HCT116 (cell line): ENCODE data around the gene FAT2. TPM values are rescaled to one million over a fixed set of nuclear protein-coding genes. Genes with fewer than 3 reads are reported as not detected.

Source experiments
- ATAC-seq: fragments of 200-7000 bp; cut with Tn5 transposase; 2 replicates; pipeline ENCODE4 v1.9.1; 2020; ENCODE audit warnings: mild to moderate bottlenecking, moderate library complexity
- BruUV-seq: library from RNA; stranded (reverse); fragments of 400-500 nt; replicated peaks from 2 replicates; lab custom pipeline; 2021; lab: Mats Ljungman, UMichigan
- CTCF ChIA-PET: fragments of 300-600 bp; sonication (Branson Sonifier 250); formaldehyde crosslinking; loops from one replicate; lab custom pipeline; 2021; ENCODE audit warnings: antibody characterized with exemption; lab: Charles Lee
- POLR2A ChIA-PET: fragments of 300-600, 350-600 bp; sonication (Branson Sonifier 250); formaldehyde crosslinking; loops from one replicate; lab custom pipeline; 2021; ENCODE audit warnings: antibody characterized with exemption; lab: Charles Lee
- RAD21 ChIA-PET, 2 experiments: fragments of 300-600 bp; sonication (Branson Sonifier 250); formaldehyde crosslinking; loops; one replicate each; lab custom pipeline; 2023; ENCODE audit warnings: low total read pairs in 2 of 2; ENCODE audit not compliant: uncharacterized antibody in 2 of 2, unreplicated experiment in 2 of 2, low non-redundant PET in 1 of 2; lab: Charles Lee
- DNase-seq: peaks from one replicate; pipeline ENCODE4 v3.0.0-alpha.2; 2010; ENCODE audit warnings: low read depth, low spot score
- H2AFZ ChIP-seq: fragments of 200-600 bp; shearing (Covaris generic), sonication (generic); 2 replicates; pipeline ENCODE4 v1.6.1; 2017; ENCODE audit warnings: low read depth, mixed run types, mixed read lengths, antibody characterized with exemption, low read length; ENCODE audit not compliant: poor library complexity, severe bottlenecking
- H3K27ac ChIP-seq: 2 replicates; pipeline ENCODE4 v1.5.1; 2012; ENCODE audit warnings: low read depth, low read length
- H3K27me3 ChIP-seq: fragments of 200-600 bp; sonication (generic); 2 replicates; pipeline ENCODE4 v1.6.1; 2016; ENCODE audit warnings: mixed run types, low read length, mixed read lengths; ENCODE audit not compliant: insufficient read depth
- H3K36me3 ChIP-seq, 2 experiments: fragments of 200-500 bp in 1 of 2; fragments of 200-600 bp in 1 of 2; sonication (Bioruptor generic) in 1 of 2; sonication (generic) in 1 of 2; 2 replicates each; pipeline versions ENCODE4 v1.5.1 to v1.6.1; 2014 to 2016; ENCODE audit warnings: low read length in 2 of 2, inconsistent platforms in 1 of 2, mixed read lengths in 1 of 2, mixed run types in 1 of 2; ENCODE audit not compliant: insufficient read depth in 2 of 2, control insufficient read depth in 1 of 2
- H3K4me1 ChIP-seq, 2 experiments: fragments of 200-600 bp in 1 of 2; sonication (generic) in 1 of 2; 2 replicates each; pipeline versions ENCODE4 v1.5.1 to v1.6.1; 2012 to 2017; ENCODE audit warnings: low read length in 2 of 2, inconsistent platforms in 1 of 2, mild to moderate bottlenecking in 1 of 2, mixed read lengths in 1 of 2, mixed run types in 1 of 2, moderate library complexity in 1 of 2; ENCODE audit not compliant: insufficient read depth in 2 of 2, control insufficient read depth in 1 of 2
- H3K4me2 ChIP-seq: fragments of 200-600 bp; sonication (generic); 2 replicates; pipeline ENCODE4 v1.6.1; 2017; ENCODE audit warnings: mixed run types, low read length, mixed read lengths
- H3K4me3 ChIP-seq, 2 experiments: fragments of 200-600 bp in 1 of 2; sonication (generic) in 1 of 2; replicated peaks in 1 of 2; 2 replicates each; pipeline ENCODE4 v1.5.1; 2011 to 2016; ENCODE audit warnings: low read length in 2 of 2, control low read depth in 1 of 2, low read depth in 1 of 2, mild to moderate bottlenecking in 1 of 2, mixed read lengths in 1 of 2, mixed run types in 1 of 2
- H3K79me2 ChIP-seq: fragments of 200-600 bp; sonication (generic); 2 replicates; pipeline ENCODE4 v1.6.1; 2017; ENCODE audit warnings: mild to moderate bottlenecking, mixed run types, low read length, moderate library complexity, mixed read lengths; ENCODE audit not compliant: insufficient read depth
- H3K9ac ChIP-seq: fragments of 200-600 bp; sonication (generic); 2 replicates; pipeline ENCODE4 v1.6.1; 2016; ENCODE audit warnings: low read length, mixed read lengths
- H3K9me2 ChIP-seq: fragments of 200-600 bp; sonication (generic), shearing (Covaris generic); 2 replicates; pipeline ENCODE4 v1.6.1; 2017; ENCODE audit warnings: mixed run types, mild to moderate bottlenecking, moderate library complexity; ENCODE audit not compliant: insufficient read depth
- H3K9me3 ChIP-seq, 2 experiments: fragments of 200-500 bp in 1 of 2; fragments of 200-600 bp in 1 of 2; sonication (Bioruptor generic) in 1 of 2; sonication (generic) in 1 of 2; 2 replicates each; pipeline ENCODE4 v1.6.1; 2014 to 2017; ENCODE audit warnings: low read length in 2 of 2, mixed read lengths in 2 of 2, inconsistent platforms in 1 of 2, low read depth in 1 of 2, mild to moderate bottlenecking in 1 of 2, mixed run types in 1 of 2, moderate library complexity in 1 of 2; ENCODE audit not compliant: control insufficient read depth in 1 of 2, insufficient read depth in 1 of 2
- H4K20me1 ChIP-seq: fragments of 200-600 bp; sonication (generic), shearing (Covaris generic); 2 replicates; pipeline ENCODE4 v1.6.1; 2017; ENCODE audit warnings: mixed run types, mild to moderate bottlenecking, moderate library complexity; ENCODE audit not compliant: insufficient read depth
- CBX3 ChIP-seq: IDR thresholded peaks from 2 replicates; pipeline ENCODE4 v1.6.1; 2012; ENCODE audit warnings: low read depth
- CTCF ChIP-seq, 3 experiments: fragments of 200-600 bp in 1 of 3; sonication (generic) in 1 of 3; IDR thresholded peaks in 2 of 3; conservative IDR thresholded peaks in 1 of 3; 2 replicates each; pipeline ENCODE4 v1.5.1; 2012 to 2017; ENCODE audit warnings: low read depth in 2 of 3, low read length in 2 of 3, antibody characterized with exemption in 1 of 3, borderline replicate concordance in 1 of 3, control low read depth in 1 of 3, mild to moderate bottlenecking in 1 of 3, mixed read lengths in 1 of 3, mixed run types in 1 of 3, moderate library complexity in 1 of 3; ENCODE audit not compliant: insufficient read depth in 1 of 3
- ELF1 ChIP-seq: IDR thresholded peaks from 2 replicates; pipeline ENCODE4 v1.6.1; 2012; ENCODE audit warnings: low read depth, borderline replicate concordance
- EZH2 ChIP-seq: fragments of 200-600 bp; sonication (generic); IDR thresholded peaks from 2 replicates; pipeline ENCODE4 v1.6.1; 2017; ENCODE audit warnings: antibody characterized with exemption, mixed run types
- EZH2phosphoT487 ChIP-seq: fragments of 200-600 bp; IDR thresholded peaks from 2 replicates; pipeline ENCODE4 v1.6.1; 2018; ENCODE audit warnings: antibody characterized with exemption, borderline replicate concordance
- FOSL1 ChIP-seq: IDR thresholded peaks from 2 replicates; pipeline ENCODE4 v1.6.1; 2012; ENCODE audit warnings: low read depth
- POLR2AphosphoS5 ChIP-seq: IDR thresholded peaks from 2 replicates; pipeline ENCODE4 v1.6.1; 2011; ENCODE audit warnings: mild to moderate bottlenecking, low read depth, low read length, moderate library complexity
- RAD21 ChIP-seq: IDR thresholded peaks from 2 replicates; pipeline ENCODE4 v1.6.1; 2012; ENCODE audit warnings: low read depth, mild to moderate bottlenecking
- SIN3A ChIP-seq: IDR thresholded peaks from 2 replicates; pipeline ENCODE4 v1.6.1; 2012; ENCODE audit warnings: low read depth
- SRF ChIP-seq: IDR thresholded peaks from 2 replicates; pipeline ENCODE4 v1.6.1; 2012; ENCODE audit warnings: low read depth
- TCF7L2 ChIP-seq: IDR thresholded peaks from 2 replicates; pipeline ENCODE4 v1.7.0; 2011; ENCODE audit warnings: borderline replicate concordance, inconsistent platforms; ENCODE audit not compliant: insufficient read depth, insufficient read length; ENCODE audit errors: extremely low read depth
- YY1 ChIP-seq: IDR thresholded peaks from 2 replicates; pipeline ENCODE4 v1.6.1; 2011; ENCODE audit warnings: low read length, low read depth, moderate library complexity, mild to moderate bottlenecking; ENCODE audit not compliant: insufficient replicate concordance; ENCODE audit errors: extremely low read depth
- ZBTB33 ChIP-seq: IDR thresholded peaks from 2 replicates; pipeline ENCODE4 v1.6.1; 2011; ENCODE audit warnings: mild to moderate bottlenecking, low read length, moderate library complexity; ENCODE audit not compliant: insufficient replicate concordance; ENCODE audit errors: extremely low read depth
- ZFX ChIP-seq: fragments of 450-650 bp; IDR thresholded peaks from 2 replicates; pipeline ENCODE4 v1.6.1; 2017
- intact Hi-C: fragments of 100-400 bp; cut with micrococcal nuclease; formaldehyde crosslinking; loops from 2 replicates; pipeline ENCODE4 v1.10.0; 2022
- total RNA-seq: library from RNA; stranded (reverse); gene quantifications from one replicate; pipeline ENCODE4 v1.2.1, GENCODE V29; 2021; ENCODE audit not compliant: unreplicated experiment
- TF ChIP-seq, protein P1 (sequence below): IDR thresholded peaks from 2 replicates; pipeline ENCODE4 v1.6.1; 2012

The FAT2 gene
- total RNA-seq, 1 experiment from 2014 or later: 0.05 TPM

GRCh38 chr5:151555760-151556576 is 35.2 kb downstream of the FAT2 start:
- ChIA-PET CTCF (no interaction called here), POLR2A (no interaction called here), RAD21 (no interaction called here)
- H3K27me3 ChIP-seq: peaks cover 9% of the 10 kb centered on the region; the same call in 1 of the 2 replicates
- no peaks in the 10 kb centered on the region for H4K20me1 ChIP-seq
- no peak overlapping the region for H2AFZ ChIP-seq
- H3K9me2 ChIP-seq: no peaks in the 10 kb centered on the region
- intact Hi-C loops: no loop called here
- TF ChIP-seq EZH2 (no peak), ZFX (no peak), FOSL1 (no peak), ZBTB33 (no peak), RAD21 (no peak), CBX3 (no peak), SIN3A (no peak), SRF (no peak), POLR2AphosphoS5 (no peak), CTCF (IDR thresholded peaks at IDR 0.05 in 2 of 3, conservative IDR thresholded peaks at IDR 0.05 in 1 of 3; ENCODE audit: borderline replicate concordance in 1 of 3, insufficient read depth in 1 of 3, low read depth in 2 of 3, low read length in 2 of 3) (no peak), ELF1 (no peak), TCF7L2 (no peak), YY1 (no peak), EZH2phosphoT487 (no peak)
- TF ChIP-seq, protein P1, sequence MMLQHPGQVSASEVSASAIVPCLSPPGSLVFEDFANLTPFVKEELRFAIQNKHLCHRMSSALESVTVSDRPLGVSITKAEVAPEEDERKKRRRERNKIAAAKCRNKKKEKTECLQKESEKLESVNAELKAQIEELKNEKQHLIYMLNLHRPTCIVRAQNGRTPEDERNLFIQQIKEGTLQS: no peak
- no peak overlapping the region for H3K4me3 ChIP-seq
- no peaks in the 10 kb centered on the region for H3K4me1 ChIP-seq
- BruUV-seq: no TSS peak
- H3K79me2 ChIP-seq: no peaks in the 10 kb centered on the region
- no peak for ATAC-seq
- H3K27ac ChIP-seq: no peak overlapping the region
- H3K9ac ChIP-seq: no peak overlapping the region
- H3K36me3 ChIP-seq: no peaks in the 10 kb centered on the region
- no peak overlapping the region for H3K4me2 ChIP-seq
- DNase-seq: no peak
- H3K9me3 ChIP-seq: no peaks in the 10 kb centered on the region
